Measurements from ENCODE around the gene ASB3. TPM values are rescaled to one million over a fixed set of nuclear protein-coding genes. Genes with fewer than 3 reads are reported as not detected.

The ASB3 gene
- total RNA-seq, 1 donor from 2014 or later: 11.4 TPM

GRCh38 chr2:53620981-53621380 lies 165.8 kb downstream of the ASB3 start:
- H3K4me3 ChIP-seq: no peak overlapping the region
- intact Hi-C loops (cut with micrococcal nuclease): no loop called here

More at GRCh38 chr2:53620981-53621380, 165.8 kb downstream of the ASB3 start:
- no peaks in the 10 kb centered on the region for H3K27me3 ChIP-seq (ENCODE audit: low read depth)
- TF ChIP-seq CTCF (IDR thresholded peaks at IDR 0.05; ENCODE audit: borderline replicate concordance): no peak
- no peaks in the 10 kb centered on the region for H3K36me3 ChIP-seq
- no peaks in the 10 kb centered on the region for H3K9me3 ChIP-seq (replicated peaks)
- DNase-seq: no peak
- H3K4me1 ChIP-seq: no peaks in the 10 kb centered on the region
- no peak overlapping the region for H3K27ac ChIP-seq (replicated peaks)

Other genes with a start within 250 kb of the ASB3 start
- gene CHAC2, start 19.1 kb downstream of the ASB3 start, total RNA-seq: 3.8 TPM
- 44.3 TPM for gene ERLEC1, start 91 bp upstream of the ASB3 start, total RNA-seq
- 0.82 TPM for gene GPR75, start 73.0 kb upstream of the ASB3 start, total RNA-seq
- 63.6 TPM for gene PSME4, start 184.0 kb upstream of the ASB3 start, total RNA-seq